Ovary (tissue), 9 donors: ENCODE results near the gene UNC5B. TPM values are rescaled to one million over a fixed set of nuclear protein-coding genes. Genes with fewer than 3 reads are reported as not detected.

Experiments
- DNase-seq, 5 donors: peaks; one replicate each; pipeline ENCODE4 v3.0.0-alpha.2; 2019 to 2020
- H3K27ac ChIP-seq, 2 donors: fragments of 200-600 bp; one replicate each; pipeline versions ENCODE4 v1.5.1 to v1.8.0; 2019 to 2022
- H3K27me3 ChIP-seq: fragments of 200-600 bp; one replicate; pipeline ENCODE4 v1.8.0; 2022
- H3K36me3 ChIP-seq: fragments of 200-600 bp; sonication (generic); one replicate; pipeline ENCODE4 v1.5.1; 2019
- H3K4me1 ChIP-seq: one replicate; pipeline ENCODE4 v1.8.1; 2013; ENCODE audit warnings: mild to moderate bottlenecking, moderate library complexity; ENCODE audit not compliant: insufficient read depth
- H3K4me3 ChIP-seq: fragments of 200-600 bp; sonication (generic); one replicate; pipeline ENCODE4 v1.5.1; 2017
- H3K9me3 ChIP-seq, 2 donors: fragments of 200-600 bp in 1 of 2; sonication (generic) in 1 of 2; one replicate each; pipeline versions ENCODE4 v1.5.1 to v1.8.1; 2013 to 2019; ENCODE audit warnings: mild to moderate bottlenecking in 1 of 2, moderate library complexity in 1 of 2
- CTCF ChIP-seq, 3 donors: fragments of 450-650 bp in 2 of 3; fragments of 200-600 bp in 1 of 3; IDR thresholded peaks; one replicate each; pipeline versions ENCODE4 v1.5.1 to v1.8.0; 2016 to 2022; ENCODE audit warnings: antibody characterized with exemption in 3 of 3, mild to moderate bottlenecking in 1 of 3
- EP300 ChIP-seq: sonication (generic); formaldehyde crosslinking; IDR thresholded peaks from one replicate; pipeline ENCODE4 v1.6.1; 2017; ENCODE audit warnings: antibody characterized with exemption
- POLR2A ChIP-seq: fragments of 450-650 bp; IDR thresholded peaks from one replicate; pipeline ENCODE4 v1.6.1; 2017; ENCODE audit warnings: antibody characterized with exemption, mild to moderate bottlenecking, moderate library complexity
- WGBS, 3 donors: extraction: QIAGEN DNeasy Blood & Tissue Kit in 1 of 3; methylation state at CpG; one replicate each; pipeline versions ENCODE4 v1.1.5 to v1.1.7; 2013 to 2017; 5-methylcytosine and 5-hydroxymethylcytosine counted together
- intact Hi-C, 4 donors: fragments of 100-400 bp; cut with DNase I; formaldehyde crosslinking; loops; one replicate each; pipeline versions ENCODE4 v1.11.0 to v1.15.1; 2022 to 2023
- polyA plus RNA-seq, 2 donors: library from polyadenylated mRNA; stranded (reverse); fragments of 200-250 nt in 1 of 2; fragments of 350-450 nt in 1 of 2; fragmentation: Illumina TruSeq in 1 of 2; extraction: RNeasy Lipid Tissue Mini Kit (QIAGEN cat#74804) in 1 of 2; gene quantifications; one replicate each; pipeline ENCODE4 v1.2.3, GENCODE V29; 2013 to 2014
- total RNA-seq, 7 donors: library from RNA; depleted of rRNA in 2 of 7; stranded (reverse); fragments of >200 nt in 2 of 7; fragmentation: NEBNext Ultra II Directional in 3 of 7; extraction: Animal tissue kit (Norgen Biotek cat#: 25700) in 3 of 7; gene quantifications; one replicate each; pipeline versions ENCODE4 v1.1.0 to v1.2.4, GENCODE V29; 2016 to 2023
- donor health status: DM: no; HTN: no; CAD: no; lungs with moderate emphysema.
- donor health status: DM: no; HTN: no; CAD: no.
- donor health status: Bipolar disorder and iron deficiency.
- donor health status: DM: yes; HTN: yes; CAD: no.
- donor health status: DM: no; HTN: no; CAD: no.
- donor health status: DM: yes; HTN: yes; CAD: no.

The UNC5B gene
- total and polyA plus RNA-seq, 9 donors = 2.7 to 48.0 (median 6.3) TPM

- no peak for DNase-seq
- H3K4me1 ChIP-seq = no peaks in the 10 kb centered on the region
- 95 to 97% (median 95%) methylated on average over 3 of the region's 3 CpGs for WGBS, 3 donors
These were observed 18.9 kb upstream of the UNC5B start for GRCh38 chr10:71193516-71193915.

GRCh38 chr10:71197955-71198354 is 14.4 kb upstream of the UNC5B start:
- Histone ChIP-seq H3K4me1 (no peaks in the 10 kb centered on the region), H3K9me3 (peaks cover 0 to 11% of the 10 kb centered on the region in 2 donors), H3K4me3 (no peak overlapping the region), H3K36me3 (no peaks in the 10 kb centered on the region), H3K27ac (no peak overlapping the region), H3K27me3 (no peaks in the 10 kb centered on the region)
- DNase-seq = no peak
- TF ChIP-seq EP300 (no peak), POLR2A (no peak), CTCF (IDR thresholded peaks at IDR 0.05) (no peak)
- intact Hi-C loops = no loop called here

More at GRCh38 chr10:71193516-71193915, 18.9 kb upstream of the UNC5B start:
- H3K4me3 ChIP-seq = no peak overlapping the region
- peaks cover 0 to 8% of the 10 kb centered on the region in 2 donors for H3K9me3 ChIP-seq
- H3K27me3 ChIP-seq = no peaks in the 10 kb centered on the region
- TF ChIP-seq POLR2A (no peak), EP300 (no peak), CTCF (IDR thresholded peaks at IDR 0.05) (no peak)
- intact Hi-C loops = no loop called here
- no peaks in the 10 kb centered on the region for H3K36me3 ChIP-seq
- no peak overlapping the region for H3K27ac ChIP-seq

- intact Hi-C loops = loop anchor here in 3 of 4 donors (10.0 kb wide), 3 partner anchors 83 to 277 kb away; no protein-coding TSS in a partner anchor
- Histone ChIP-seq H3K4me1 (peaks cover 2% of the 10 kb centered on the region), H3K9me3 (peaks cover 0 to 5% of the 10 kb centered on the region in 2 donors), H3K27me3 (no peaks in the 10 kb centered on the region), H3K4me3 (no peak overlapping the region), H3K36me3 (no peaks in the 10 kb centered on the region), H3K27ac (no peak overlapping the region)
- DNase-seq = no peak
- TF ChIP-seq POLR2A (no peak), EP300 (no peak), CTCF (IDR thresholded peaks at IDR 0.05) (no peak)
- WGBS, 3 donors = 0 to 52% (median 17%) methylated on average over 1 of the region's 1 CpG
These were observed 10.5 kb upstream of the UNC5B start for GRCh38 chr10:71201849-71202248.

GRCh38 chr10:71202314-71202713 is 10.1 kb upstream of the UNC5B start:
- no peak overlapping the region for H3K27ac ChIP-seq
- DNase-seq = no peak
- H3K9me3 ChIP-seq = peaks cover 0 to 4% of the 10 kb centered on the region in 2 donors
- WGBS, 3 donors = 91 to 98% (median 95%) methylated on average over 1 of the region's 1 CpG
- no peaks in the 10 kb centered on the region for H3K36me3 ChIP-seq
- no peaks in the 10 kb centered on the region for H3K27me3 ChIP-seq
- intact Hi-C loops = loop anchor here in 3 of 4 donors (10.0 kb wide), 3 partner anchors 82 to 278 kb away; no protein-coding TSS in a partner anchor
- TF ChIP-seq CTCF (IDR thresholded peaks at IDR 0.05) = no peak
- no peak for TF ChIP-seq EP300
- no peak for TF ChIP-seq POLR2A
- peaks cover 2% of the 10 kb centered on the region for H3K4me1 ChIP-seq
- H3K4me3 ChIP-seq = no peak overlapping the region
